HepG2 (cell line): ENCODE data around the gene SAP25. TPM values are rescaled to one million over a fixed set of nuclear protein-coding genes. Genes with fewer than 3 reads are reported as not detected.

ENCODE experiments used
- CEBPB ChIP-seq: IDR thresholded peaks from 2 replicates; pipeline ENCODE4 v1.6.1; 2011; ENCODE audit warnings: low read depth, low read length, improper control_type of control experiment, borderline replicate concordance
- DPF2 ChIP-seq: sonication (generic); formaldehyde crosslinking; IDR thresholded peaks from 2 replicates; pipeline ENCODE4 v1.4.0; 2020; ENCODE audit warnings: mild to moderate bottlenecking, low read depth, missing genetic modification reagents, borderline replicate concordance
- ELF3 ChIP-seq: IDR thresholded peaks from 2 replicates; pipeline ENCODE4 v1.6.1; 2016; ENCODE audit warnings: missing genetic modification reagents, missing compliant biosample characterization
- ERF ChIP-seq: IDR thresholded peaks from 2 replicates; pipeline ENCODE4 v1.6.1; 2018; ENCODE audit warnings: missing biosample characterization, missing genetic modification reagents
- ETV5 ChIP-seq: IDR thresholded peaks from 2 replicates; pipeline ENCODE4 v1.6.1; 2018; ENCODE audit warnings: missing biosample characterization, missing genetic modification reagents, inconsistent platforms, borderline replicate concordance
- FOXO1 ChIP-seq: sonication (generic); formaldehyde crosslinking; IDR thresholded peaks from 2 replicates; pipeline ENCODE4 v1.4.0; 2020; ENCODE audit warnings: missing genetic modification reagents
- HNRNPK ChIP-seq: fragments of 200-400 bp; formaldehyde crosslinking; IDR thresholded peaks from 2 replicates; pipeline ENCODE4 v1.6.1; 2018; ENCODE audit warnings: low read length, low read depth, moderate library complexity, mild to moderate bottlenecking; ENCODE audit not compliant: poor library complexity, severe bottlenecking
- KIAA2018 ChIP-seq: sonication (generic); formaldehyde crosslinking; IDR thresholded peaks from 2 replicates; pipeline ENCODE4 v1.5.0; 2020; ENCODE audit warnings: mild to moderate bottlenecking, missing genetic modification reagents, borderline replicate concordance
- LCORL ChIP-seq, 2 experiments: fragments of 450-650 bp in 1 of 2; sonication (generic) in 1 of 2; formaldehyde crosslinking in 1 of 2; IDR thresholded peaks; 2 replicates each; pipeline versions ENCODE4 v1.5.0 to v1.6.1; 2017 to 2020; ENCODE audit warnings: antibody characterized with exemption in 1 of 2, missing genetic modification reagents in 1 of 2
- LRRFIP1 ChIP-seq: sonication (generic); formaldehyde crosslinking; conservative IDR thresholded peaks from 2 replicates; pipeline ENCODE4 v1.4.0; 2020; ENCODE audit warnings: missing genetic modification reagents
- MED8 ChIP-seq: sonication (generic); formaldehyde crosslinking; IDR thresholded peaks from 2 replicates; pipeline ENCODE4 v1.8.1; 2023; ENCODE audit warnings: mild to moderate bottlenecking, missing genetic modification reagents; ENCODE audit not compliant: insufficient replicate concordance
- MLX ChIP-seq: IDR thresholded peaks from 2 replicates; pipeline ENCODE4 v1.6.1; 2016
- PHF21A ChIP-seq: sonication (generic); formaldehyde crosslinking; IDR thresholded peaks from 2 replicates; pipeline ENCODE4 v1.5.0; 2020; ENCODE audit warnings: mild to moderate bottlenecking, missing genetic modification reagents
- REL ChIP-seq: sonication (generic); formaldehyde crosslinking; conservative IDR thresholded peaks from 2 replicates; pipeline ENCODE4 v1.8.0; 2022; ENCODE audit warnings: mild to moderate bottlenecking, missing genetic modification reagents, moderate library complexity
- SIX4 ChIP-seq: sonication (generic); formaldehyde crosslinking; IDR thresholded peaks from 2 replicates; pipeline ENCODE4 v1.4.0; 2020; ENCODE audit warnings: missing genetic modification reagents
- SP5 ChIP-seq: IDR thresholded peaks from 2 replicates; pipeline ENCODE4 v1.6.1; 2016; ENCODE audit warnings: low read depth, borderline replicate concordance
- ZKSCAN5 ChIP-seq: sonication (generic); formaldehyde crosslinking; IDR thresholded peaks from 2 replicates; pipeline ENCODE4 v1.5.1; 2020; ENCODE audit warnings: mild to moderate bottlenecking, missing genetic modification reagents
- ZNF282 ChIP-seq: fragments of 450-650 bp; IDR thresholded peaks from 2 replicates; pipeline ENCODE4 v1.6.1; 2018; ENCODE audit not compliant: partially characterized antibody
- ZNF331 ChIP-seq: sonication (generic); formaldehyde crosslinking; IDR thresholded peaks from 2 replicates; pipeline ENCODE4 v1.4.0; 2020; ENCODE audit warnings: missing genetic modification reagents
- ZSCAN29 ChIP-seq: sonication (generic); formaldehyde crosslinking; conservative IDR thresholded peaks from 2 replicates; pipeline ENCODE4 v1.4.0; 2020; ENCODE audit warnings: mild to moderate bottlenecking, missing genetic modification reagents
- polyA plus RNA-seq, 8 experiments: library from polyadenylated mRNA; depleted of rRNA in 3 of 8; stranded (reverse) in 7 of 8; unstranded in 1 of 8; fragments of >200 nt; fragmentation: Illumina TruSeq in 4 of 8; extraction: Trizol in 4 of 8; gene quantifications; 2 replicates each; pipeline versions ENCODE4 v1.2.1 to v1.2.3, GENCODE V29; 2011 to 2016; ENCODE audit warnings: low read depth in 4 of 8, missing spikeins in 1 of 8, mixed read lengths in 1 of 8; ENCODE audit not compliant: insufficient read depth in 1 of 8
- total RNA-seq, 5 experiments: library from RNA; depleted of rRNA; stranded (reverse); fragments of >200 nt; fragmentation: Illumina TruSeq; extraction: Trizol; gene quantifications; 2 replicates each; pipeline ENCODE4 v1.2.3, GENCODE V29; 2016; ENCODE audit warnings: low read depth in 1 of 5

SAP25 gene
- total and polyA plus RNA-seq, 2 of the 13 experiments (the other 11 are each of a cell fraction or from before 2014, with no cell fraction given): 0.15 to 0.20 TPM

- no peak for TF ChIP-seq KIAA2018 (CRISPR knock-in tag)
- TF ChIP-seq FOXO1: peak; percentile 58; the same call in 1 of the 2 replicates
- peak; percentile 56 for TF ChIP-seq ELF3
- TF ChIP-seq LRRFIP1 (CRISPR knock-in tag): no peak
- TF ChIP-seq LCORL (IDR thresholded peaks at IDR 0.05): no peak
- peak; percentile 76 for TF ChIP-seq LCORL (CRISPR knock-in tag; IDR thresholded peaks at IDR 0.05)
- TF ChIP-seq ZKSCAN5 (CRISPR knock-in tag): no peak
- TF ChIP-seq MLX (CRISPR knock-in tag): peak; percentile 61; the same call in 1 of the 2 replicates
- TF ChIP-seq DPF2 (CRISPR knock-in tag): 0 out of 2 replicates have a peak, but pooled peaks have one; percentile 39
- peak; percentile 18 for TF ChIP-seq MED8 (CRISPR knock-in tag)
- TF ChIP-seq CEBPB: no peak
- TF ChIP-seq ZNF331 (CRISPR knock-in tag): peak; percentile 57; the same call in 1 of the 2 replicates
- peak; percentile 60; the same call in 1 of the 2 replicates for TF ChIP-seq SIX4 (CRISPR knock-in tag)
- 0 out of 2 replicates have a peak, but pooled peaks have one; percentile 43 for TF ChIP-seq ERF (CRISPR knock-in tag)
- TF ChIP-seq ETV5 (CRISPR knock-in tag): peak; percentile 75; the same call in 1 of the 2 replicates
- TF ChIP-seq REL (CRISPR knock-in tag): no peak
- TF ChIP-seq HNRNPK: peak; percentile 40
- TF ChIP-seq SP5 (CRISPR knock-in tag): peak; percentile 88
- no peak for TF ChIP-seq ZSCAN29 (CRISPR knock-in tag)
- no peak for TF ChIP-seq ZNF282
- TF ChIP-seq PHF21A (CRISPR knock-in tag): peak; percentile 59; the same call in 1 of the 2 replicates
These were observed 29.3 kb downstream of the SAP25 start (continued) for GRCh38 chr7:100544386-100544785.
